Measurements from ENCODE around the gene KIAA0753.

Gene KIAA0753

DNA sequence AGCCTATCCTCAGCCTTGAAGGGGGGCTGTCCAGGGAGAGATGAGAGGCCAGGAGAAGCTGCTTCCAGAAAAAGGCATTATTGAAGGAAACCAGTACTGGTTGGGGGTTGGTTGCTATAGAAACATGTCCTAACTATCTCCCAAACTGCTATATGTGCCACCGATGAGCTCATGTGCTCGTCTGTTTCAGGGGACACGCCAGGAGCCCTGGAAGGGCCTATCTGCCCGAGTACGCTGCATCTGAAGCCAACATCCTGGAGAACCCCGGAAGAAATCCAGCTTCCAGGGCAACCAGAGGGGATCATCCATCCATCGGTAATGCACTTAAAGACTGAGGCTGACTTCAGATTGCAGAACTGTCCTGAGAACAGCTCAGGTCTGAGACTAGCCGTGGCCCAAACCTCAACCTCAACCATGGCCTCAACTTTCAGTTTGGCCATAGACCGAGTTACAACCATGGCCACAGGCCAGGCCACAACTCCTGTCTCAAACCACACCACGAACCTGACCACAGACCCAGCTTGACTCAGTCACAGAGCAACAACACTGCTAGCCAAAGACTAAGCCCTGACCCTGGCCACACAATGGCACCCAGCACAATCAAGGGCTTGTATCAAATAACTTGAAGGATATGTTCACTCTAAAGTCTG lies 94.3 kb downstream of the KIAA0753 start:
- Histone ChIP-seq H3K4me1 (ENCODE audit: insufficient read depth, insufficient read length) (peaks cover 19% of the 10 kb centered on the region), H3K4me3 (ENCODE audit: insufficient read length, low read depth) (no peak overlapping the region), H3K36me3 (ENCODE audit: insufficient read depth, insufficient read length, low read length) (no peaks in the 10 kb centered on the region), H3K27me3 (ENCODE audit: insufficient read depth, insufficient read length) (no peaks in the 10 kb centered on the region), H3K9me3 (ENCODE audit: insufficient read depth, low read length) (no peaks in the 10 kb centered on the region), H3K9ac (ENCODE audit: insufficient read length, low read depth) (no peak overlapping the region)
- TF ChIP-seq SUZ12 (IDR thresholded peaks at IDR 0.05; ENCODE audit: extremely low read depth, insufficient read depth, insufficient read length), result no peak
- TF ChIP-seq YY1 (IDR thresholded peaks at IDR 0.05; ENCODE audit: insufficient read depth, insufficient read length), result no peak
- no peak for TF ChIP-seq ZNF274 (IDR thresholded peaks at IDR 0.05; ENCODE audit: low read depth, low read length)
- DNase-seq (ENCODE audit: low read depth, low spot score), result no peak

DNA sequence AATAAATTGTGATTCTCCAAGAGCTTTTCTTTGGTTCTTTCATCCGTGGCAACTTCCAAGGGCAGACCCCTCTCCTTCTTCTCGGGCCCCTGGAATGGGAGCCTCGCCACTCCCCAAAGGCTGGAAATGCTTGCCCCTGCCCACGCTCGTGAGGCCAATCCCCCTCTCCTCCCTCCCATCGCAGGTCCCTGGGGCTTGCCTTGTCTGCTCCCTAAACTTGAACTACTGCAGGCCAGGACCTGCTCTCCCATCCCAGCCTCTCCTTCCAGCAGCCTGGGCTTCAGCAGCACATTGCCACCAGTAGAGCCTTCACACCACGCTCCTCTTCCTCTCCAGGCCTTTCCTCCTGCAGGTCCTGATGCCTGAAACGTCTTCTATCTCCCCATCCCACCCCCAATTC lies 95.2 kb downstream of the KIAA0753 start:
- DNase-seq (ENCODE audit: low read depth, low spot score), result no peak
- Histone ChIP-seq H3K9ac (ENCODE audit: insufficient read length, low read depth) (no peak overlapping the region), H3K36me3 (ENCODE audit: insufficient read depth, insufficient read length, low read length) (no peaks in the 10 kb centered on the region), H3K4me3 (ENCODE audit: insufficient read length, low read depth) (no peak overlapping the region), H3K4me1 (ENCODE audit: insufficient read depth, insufficient read length) (peaks cover 16% of the 10 kb centered on the region), H3K9me3 (ENCODE audit: insufficient read depth, low read length) (no peaks in the 10 kb centered on the region), H3K27me3 (ENCODE audit: insufficient read depth, insufficient read length) (no peaks in the 10 kb centered on the region)
- TF ChIP-seq SUZ12 (IDR thresholded peaks at IDR 0.05; ENCODE audit: extremely low read depth, insufficient read depth, insufficient read length) (no peak), YY1 (IDR thresholded peaks at IDR 0.05; ENCODE audit: insufficient read depth, insufficient read length) (no peak), ZNF274 (IDR thresholded peaks at IDR 0.05; ENCODE audit: low read depth, low read length) (no peak)

DNA sequence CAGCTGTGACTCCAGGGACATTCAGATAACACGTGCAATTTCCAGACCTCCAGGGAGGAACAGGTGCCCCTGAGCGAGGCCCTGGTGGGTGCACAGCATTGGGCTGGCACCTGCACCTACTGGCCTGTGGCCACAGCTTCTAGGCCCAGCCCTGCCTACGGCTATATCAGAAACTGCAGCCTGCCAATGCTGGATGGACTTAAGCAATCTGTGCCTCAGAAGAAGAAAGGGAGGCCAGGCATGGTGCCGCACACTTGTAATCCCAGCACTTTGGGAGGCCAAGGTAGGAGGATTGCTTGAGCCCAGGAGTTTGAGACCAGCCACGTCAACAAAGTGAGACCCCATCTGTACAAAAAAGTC lies 96.5 kb downstream of the KIAA0753 start:
- Histone ChIP-seq H3K9ac (ENCODE audit: insufficient read length, low read depth) (no peak overlapping the region), H3K4me3 (ENCODE audit: insufficient read length, low read depth) (no peak overlapping the region), H3K36me3 (ENCODE audit: insufficient read depth, insufficient read length, low read length) (no peaks in the 10 kb centered on the region), H3K4me1 (ENCODE audit: insufficient read depth, insufficient read length) (peaks cover 13% of the 10 kb centered on the region), H3K27me3 (ENCODE audit: insufficient read depth, insufficient read length) (no peaks in the 10 kb centered on the region), H3K9me3 (ENCODE audit: insufficient read depth, low read length) (no peaks in the 10 kb centered on the region; the same call in 1 of the 2 replicates)
- no peak for DNase-seq (ENCODE audit: low read depth, low spot score)
- TF ChIP-seq SUZ12 (IDR thresholded peaks at IDR 0.05; ENCODE audit: extremely low read depth, insufficient read depth, insufficient read length) (no peak), ZNF274 (IDR thresholded peaks at IDR 0.05; ENCODE audit: low read depth, low read length) (no peak), YY1 (IDR thresholded peaks at IDR 0.05; ENCODE audit: insufficient read depth, insufficient read length) (no peak)

DNA sequence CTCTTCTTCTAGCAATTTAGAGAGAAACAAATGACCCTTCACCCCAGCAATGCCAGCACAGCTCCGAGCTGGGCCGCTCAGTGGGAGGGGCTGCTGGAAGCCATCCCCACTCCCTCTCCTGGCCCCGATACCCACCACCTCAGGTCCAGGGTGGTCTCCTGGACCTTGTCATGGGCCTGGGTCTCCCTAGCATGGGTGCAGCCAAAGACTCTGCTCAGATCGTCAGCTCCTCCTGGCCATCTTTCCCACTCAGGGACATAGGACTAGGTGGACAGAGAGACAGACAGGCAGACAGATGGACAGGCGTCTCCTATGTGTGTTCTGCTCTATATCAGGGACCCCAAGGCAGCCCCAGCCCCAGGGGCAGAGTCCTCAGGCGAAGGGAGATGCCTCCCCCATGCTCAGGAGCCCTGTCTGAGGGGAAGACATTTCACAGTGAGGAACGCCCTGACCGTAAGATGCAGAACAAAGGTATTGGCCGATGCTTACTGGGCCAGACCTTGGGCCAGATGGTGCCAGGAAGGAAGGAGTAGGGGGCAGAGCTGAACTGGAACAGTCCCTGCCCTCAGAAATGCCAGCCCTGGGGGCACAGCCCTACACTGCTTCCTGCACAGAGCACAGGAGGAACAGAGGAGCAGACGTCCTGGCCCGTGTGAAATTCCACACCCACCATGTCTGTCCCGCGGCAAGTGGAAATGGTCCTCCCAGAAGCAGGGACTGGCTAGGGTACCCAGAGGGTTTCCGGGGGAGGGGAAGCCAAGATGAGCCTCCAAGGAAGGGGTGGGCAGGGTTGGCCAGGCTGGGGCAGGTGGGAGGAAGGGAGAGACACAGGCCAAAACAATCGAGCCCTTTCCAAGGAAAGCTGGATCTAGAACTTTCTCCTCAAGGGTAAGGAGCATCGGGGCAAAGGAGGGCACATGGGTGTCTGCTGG lies 97.2 kb downstream of the KIAA0753 start:
- Histone ChIP-seq H3K4me3 (ENCODE audit: insufficient read length, low read depth) (no peak overlapping the region), H3K9me3 (ENCODE audit: insufficient read depth, low read length) (no peaks in the 10 kb centered on the region; the same call in 1 of the 2 replicates), H3K27me3 (ENCODE audit: insufficient read depth, insufficient read length) (no peaks in the 10 kb centered on the region), H3K4me1 (ENCODE audit: insufficient read depth, insufficient read length) (peaks cover 16% of the 10 kb centered on the region), H3K36me3 (ENCODE audit: insufficient read depth, insufficient read length, low read length) (no peaks in the 10 kb centered on the region), H3K9ac (ENCODE audit: insufficient read length, low read depth) (no peak overlapping the region)
- no peak for TF ChIP-seq YY1 (IDR thresholded peaks at IDR 0.05; ENCODE audit: insufficient read depth, insufficient read length)
- no peak for TF ChIP-seq SUZ12 (IDR thresholded peaks at IDR 0.05; ENCODE audit: extremely low read depth, insufficient read depth, insufficient read length)
- TF ChIP-seq ZNF274 (IDR thresholded peaks at IDR 0.05; ENCODE audit: low read depth, low read length), result no peak
- no peak for DNase-seq (ENCODE audit: low read depth, low spot score)

DNA sequence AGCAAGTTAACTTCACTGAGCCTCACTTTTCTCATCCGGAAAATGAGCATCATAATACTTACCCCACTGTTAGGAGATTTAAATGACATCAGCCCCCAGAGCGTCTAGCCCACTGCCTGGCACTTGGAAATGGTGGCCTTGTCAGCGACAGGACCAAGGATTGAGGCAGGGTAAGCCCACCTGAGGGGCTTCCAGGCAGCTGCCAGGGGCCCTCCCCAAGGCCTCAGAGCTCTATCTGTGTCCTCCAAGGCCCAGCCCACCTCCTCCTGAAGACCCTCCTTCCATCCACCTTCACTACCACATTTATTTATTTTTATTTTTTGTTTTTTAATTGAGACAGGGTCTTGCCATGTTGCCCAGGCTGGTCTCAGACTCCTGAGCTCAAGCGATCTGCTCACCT lies 97.9 kb downstream of the KIAA0753 start:
- peaks cover 16% of the 10 kb centered on the region for H3K4me1 ChIP-seq (ENCODE audit: insufficient read depth, insufficient read length)
- TF ChIP-seq ZNF274 (IDR thresholded peaks at IDR 0.05; ENCODE audit: low read depth, low read length), result no peak
- TF ChIP-seq SUZ12 (IDR thresholded peaks at IDR 0.05; ENCODE audit: extremely low read depth, insufficient read depth, insufficient read length), result no peak
- no peak for TF ChIP-seq YY1 (IDR thresholded peaks at IDR 0.05; ENCODE audit: insufficient read depth, insufficient read length)

DNA sequence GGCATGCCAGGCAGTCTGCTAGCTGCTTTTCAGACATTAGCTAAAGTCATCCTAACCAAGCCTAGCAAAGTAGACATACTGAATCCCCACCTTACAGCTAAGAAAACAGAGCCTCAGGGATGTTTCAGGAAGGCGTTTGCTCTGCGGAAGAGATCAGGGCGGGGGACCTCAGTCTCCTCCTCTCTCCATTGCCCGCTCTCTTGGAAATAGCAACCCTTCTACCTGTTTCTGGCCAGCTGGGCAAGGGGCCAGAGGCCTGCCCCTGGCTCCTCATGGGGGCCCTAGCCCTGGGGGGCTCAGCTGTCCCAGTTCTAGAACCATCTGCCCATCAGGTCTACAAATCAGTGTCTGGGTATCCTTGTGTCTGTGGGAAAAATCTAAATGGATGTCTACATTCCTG lies 98.6 kb downstream of the KIAA0753 start:
- no peaks in the 10 kb centered on the region; the same call in 1 of the 2 replicates for H3K9me3 ChIP-seq (ENCODE audit: insufficient read depth, low read length)
- no peak for TF ChIP-seq SUZ12 (IDR thresholded peaks at IDR 0.05; ENCODE audit: extremely low read depth, insufficient read depth, insufficient read length)
- TF ChIP-seq ZNF274 (IDR thresholded peaks at IDR 0.05; ENCODE audit: low read depth, low read length), result no peak
- no peak for TF ChIP-seq YY1 (IDR thresholded peaks at IDR 0.05; ENCODE audit: insufficient read depth, insufficient read length)
- H3K27me3 ChIP-seq (ENCODE audit: insufficient read depth, insufficient read length), result no peaks in the 10 kb centered on the region
- DNase-seq (ENCODE audit: low read depth, low spot score), result no peak
- H3K4me1 ChIP-seq (ENCODE audit: insufficient read depth, insufficient read length), result peaks cover 16% of the 10 kb centered on the region
- H3K4me3 ChIP-seq (ENCODE audit: insufficient read length, low read depth), result no peak overlapping the region
- H3K9ac ChIP-seq (ENCODE audit: insufficient read length, low read depth), result no peak overlapping the region
- H3K36me3 ChIP-seq (ENCODE audit: insufficient read depth, insufficient read length, low read length), result no peaks in the 10 kb centered on the region

More for the DNA sequence above, 97.9 kb downstream of the KIAA0753 start:
- no peak for DNase-seq (ENCODE audit: low read depth, low spot score)
- Histone ChIP-seq H3K36me3 (ENCODE audit: insufficient read depth, insufficient read length, low read length) (no peaks in the 10 kb centered on the region), H3K9ac (ENCODE audit: insufficient read length, low read depth) (no peak overlapping the region), H3K27me3 (ENCODE audit: insufficient read depth, insufficient read length) (no peaks in the 10 kb centered on the region), H3K4me3 (ENCODE audit: insufficient read length, low read depth) (no peak overlapping the region), H3K9me3 (ENCODE audit: insufficient read depth, low read length) (no peaks in the 10 kb centered on the region; the same call in 1 of the 2 replicates)

DNA sequence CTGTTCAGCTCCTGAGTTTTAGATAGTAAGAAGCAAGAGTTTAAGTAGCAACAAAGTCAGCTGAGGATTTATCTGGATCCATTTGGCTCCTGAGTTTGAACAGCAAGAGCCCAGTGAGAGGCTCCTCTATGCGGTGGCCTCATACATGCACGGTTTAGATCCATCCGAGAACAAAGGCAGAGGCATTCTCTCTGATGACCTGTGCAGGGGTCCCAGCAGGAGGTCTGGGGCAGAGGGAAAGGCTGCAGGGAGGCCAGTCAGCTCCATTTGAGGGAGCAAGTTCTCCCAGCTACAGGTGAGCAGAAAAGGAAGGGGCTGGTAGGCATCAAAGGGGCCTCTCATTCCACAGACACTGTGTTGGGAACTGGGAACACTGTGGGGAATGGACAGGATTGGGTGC lies 100.6 kb downstream of the KIAA0753 start:
- peaks cover 15% of the 10 kb centered on the region for H3K4me1 ChIP-seq (ENCODE audit: insufficient read depth, insufficient read length)
- no peak overlapping the region for H3K9ac ChIP-seq (ENCODE audit: insufficient read length, low read depth)
- H3K9me3 ChIP-seq (ENCODE audit: insufficient read depth, low read length), result no peaks in the 10 kb centered on the region; the same call in 1 of the 2 replicates
- no peaks in the 10 kb centered on the region for H3K27me3 ChIP-seq (ENCODE audit: insufficient read depth, insufficient read length)
- H3K4me3 ChIP-seq (ENCODE audit: insufficient read length, low read depth), result no peak overlapping the region
- TF ChIP-seq SUZ12 (IDR thresholded peaks at IDR 0.05; ENCODE audit: extremely low read depth, insufficient read depth, insufficient read length) (no peak), ZNF274 (IDR thresholded peaks at IDR 0.05; ENCODE audit: low read depth, low read length) (no peak), YY1 (IDR thresholded peaks at IDR 0.05; ENCODE audit: insufficient read depth, insufficient read length) (no peak)
- H3K36me3 ChIP-seq (ENCODE audit: insufficient read depth, insufficient read length, low read length), result no peaks in the 10 kb centered on the region
- no peak for DNase-seq (ENCODE audit: low read depth, low spot score)
